Dermis microvascular lymphatic vessel endothelial cell (primary cell): ENCODE results near the gene SMYD4. TPM values are rescaled to one million over a fixed set of nuclear protein-coding genes. Genes with fewer than 3 reads are reported as not detected.
"Not testable (repeated sequence)": the region's sequence is repeated elsewhere in the genome, so short reads cannot be mapped to it uniquely, and the experiment has no call there.

ENCODE experiments used
- DNase-seq, 2 donors: peaks; one replicate each; pipeline versions ENCODE4 v3.0.0 to v3.0.0-alpha.2; 2010; ENCODE audit warnings: low read depth in 2 of 2
- total RNA-seq: library from RNA; depleted of rRNA; stranded (reverse); fragments of >200 nt; gene quantifications from 2 replicates; pipeline ENCODE4 v1.2.1, GENCODE V29; 2014

The SMYD4 gene
- total RNA-seq, 1 donor from 2014 or later = 6.8 TPM

- DNase-seq = no peak
These were observed 46.4 kb downstream of the SMYD4 start for GRCh38 chr17:1783271-1783670.

GRCh38 chr17:1782171-1782567, 47.5 kb downstream of the SMYD4 start:
- no peak for DNase-seq

GRCh38 chr17:1779571-1780131, 50.1 kb downstream of the SMYD4 start:
- DNase-seq = peak; percentile 56 to 74

- no peak for DNase-seq
These were observed 52.8 kb downstream of the SMYD4 start for GRCh38 chr17:1776857-1777256.

GRCh38 chr17:1776328-1776727, 53.4 kb downstream of the SMYD4 start:
- DNase-seq = no peak

GRCh38 chr17:1774390-1775176, 55.1 kb downstream of the SMYD4 start:
- no peak for DNase-seq

- no peak for DNase-seq
These were observed 56.0 kb downstream of the SMYD4 start for GRCh38 chr17:1773696-1774181.

- DNase-seq = peak in 1 of 2 donors; percentile 24
These were observed 56.6 kb downstream of the SMYD4 start for GRCh38 chr17:1773000-1773695.

GRCh38 chr17:1769822-1770477, 59.8 kb downstream of the SMYD4 start:
- DNase-seq = no peak

- DNase-seq = no peak
These were observed 62.3 kb downstream of the SMYD4 start for GRCh38 chr17:1767358-1767757.

- peak in 1 of 2 donors; percentile 19 for DNase-seq
These were observed 63.1 kb downstream of the SMYD4 start for GRCh38 chr17:1766382-1767135.

- no peak for DNase-seq
These were observed 64.1 kb downstream of the SMYD4 start for GRCh38 chr17:1765576-1765975.

- not testable (repeated sequence) for DNase-seq
These were observed 65.0 kb downstream of the SMYD4 start for GRCh38 chr17:1764705-1765104.

- peak in 1 of 2 donors; percentile 89 for DNase-seq
These were observed 65.4 kb downstream of the SMYD4 start for GRCh38 chr17:1764284-1764683.

- DNase-seq = no peak
These were observed 66.5 kb downstream of the SMYD4 start for GRCh38 chr17:1762901-1763898.

- DNase-seq = no peak
These were observed 67.3 kb downstream of the SMYD4 start for GRCh38 chr17:1762233-1762900.

- no peak for DNase-seq
These were observed 70.2 kb downstream of the SMYD4 start for GRCh38 chr17:1759529-1759928.

- DNase-seq = no peak
These were observed 70.9 kb downstream of the SMYD4 start for GRCh38 chr17:1758807-1759206.

- DNase-seq = no peak
These were observed 73.9 kb downstream of the SMYD4 start for GRCh38 chr17:1755827-1756262.
